Upper lobe of right lung (tissue), 1 donor: ENCODE results near the gene FIGN. TPM values are rescaled to one million over a fixed set of nuclear protein-coding genes. Genes with fewer than 3 reads are reported as not detected.

Source experiments
- ATAC-seq: fragments of 200-7000 bp; cut with Tn5 transposase; one replicate; pipeline ENCODE4 v1.9.1; 2020; ENCODE audit warnings: mild to moderate bottlenecking, moderate library complexity
- DNase-seq: peaks from one replicate; pipeline ENCODE4 v3.0.0-alpha.2; 2020
- H3K27ac ChIP-seq: fragments of 200-600 bp; one replicate; pipeline ENCODE4 v1.8.0; 2022
- H3K27me3 ChIP-seq: fragments of 200-600 bp; one replicate; pipeline ENCODE4 v1.8.0; 2022; ENCODE audit warnings: mild to moderate bottlenecking
- H3K36me3 ChIP-seq: fragments of 200-600 bp; one replicate; pipeline ENCODE4 v1.8.0; 2022
- H3K4me1 ChIP-seq: fragments of 200-600 bp; one replicate; pipeline ENCODE4 v1.8.0; 2022
- H3K4me3 ChIP-seq: fragments of 200-600 bp; one replicate; pipeline ENCODE4 v1.8.0; 2022; ENCODE audit warnings: mild to moderate bottlenecking
- H3K9me3 ChIP-seq: fragments of 200-600 bp; one replicate; pipeline ENCODE4 v1.8.0; 2022
- CTCF ChIP-seq: fragments of 200-600 bp; IDR thresholded peaks from one replicate; pipeline ENCODE4 v1.8.0; 2022; ENCODE audit warnings: antibody characterized with exemption
- intact Hi-C: fragments of 100-400 bp; cut with DNase I; formaldehyde crosslinking; loops from one replicate; pipeline ENCODE4 v1.11.0; 2022
- total RNA-seq: library from RNA; stranded (reverse); fragmentation: NEBNext Ultra II Directional; extraction: Animal tissue kit (Norgen Biotek cat#: 25700); gene quantifications from one replicate; pipeline ENCODE4 v1.2.1, GENCODE V29; 2021
- donor health status: DM: no; HTN: yes; CAD: no; lungs with severe emphysema.

FIGN gene
- total RNA-seq, 1 donor from 2014 or later, result 6.5 TPM

- H3K27me3 ChIP-seq, result no peaks in the 10 kb centered on the region
These were observed 163.0 kb downstream of the FIGN start for GRCh38 chr2:163572850-163573249.

GRCh38 chr2:163571423-163572102, 164.2 kb downstream of the FIGN start:
- Histone ChIP-seq H3K27me3 (no peaks in the 10 kb centered on the region), H3K4me3 (no peak overlapping the region), H3K4me1 (no peaks in the 10 kb centered on the region), H3K36me3 (no peaks in the 10 kb centered on the region), H3K27ac (no peak overlapping the region), H3K9me3 (no peaks in the 10 kb centered on the region)
- TF ChIP-seq CTCF, result no peak
- DNase-seq (no peak), ATAC-seq (peak; percentile 39)
- intact Hi-C loops, result no loop called here

More at GRCh38 chr2:163572850-163573249, 163.0 kb downstream of the FIGN start:
- DNase-seq, result no peak
- no peak overlapping the region for H3K27ac ChIP-seq
- no peak for TF ChIP-seq CTCF
- H3K9me3 ChIP-seq, result no peaks in the 10 kb centered on the region
- H3K4me3 ChIP-seq, result no peak overlapping the region
- intact Hi-C loops, result no loop called here
- no peak for ATAC-seq
- no peaks in the 10 kb centered on the region for H3K4me1 ChIP-seq
- no peaks in the 10 kb centered on the region for H3K36me3 ChIP-seq

GRCh38 chr2:163570391-163570790, 165.4 kb downstream of the FIGN start:
- Histone ChIP-seq H3K36me3 (no peaks in the 10 kb centered on the region), H3K4me3 (no peak overlapping the region), H3K4me1 (no peaks in the 10 kb centered on the region), H3K27ac (no peak overlapping the region), H3K9me3 (no peaks in the 10 kb centered on the region), H3K27me3 (no peaks in the 10 kb centered on the region)
- TF ChIP-seq CTCF, result no peak
- intact Hi-C loops, result no loop called here
- ATAC-seq, result no peak
- no peak for DNase-seq

GRCh38 chr2:163565192-163565591, 170.6 kb downstream of the FIGN start:
- H3K36me3 ChIP-seq, result no peaks in the 10 kb centered on the region
- intact Hi-C loops, result no loop called here
- DNase-seq (no peak), ATAC-seq (no peak)
- no peak overlapping the region for H3K4me3 ChIP-seq
- TF ChIP-seq CTCF, result no peak
- H3K27ac ChIP-seq, result no peak overlapping the region
- no peaks in the 10 kb centered on the region for H3K4me1 ChIP-seq
- H3K27me3 ChIP-seq, result no peaks in the 10 kb centered on the region
- H3K9me3 ChIP-seq, result no peaks in the 10 kb centered on the region

DNA sequence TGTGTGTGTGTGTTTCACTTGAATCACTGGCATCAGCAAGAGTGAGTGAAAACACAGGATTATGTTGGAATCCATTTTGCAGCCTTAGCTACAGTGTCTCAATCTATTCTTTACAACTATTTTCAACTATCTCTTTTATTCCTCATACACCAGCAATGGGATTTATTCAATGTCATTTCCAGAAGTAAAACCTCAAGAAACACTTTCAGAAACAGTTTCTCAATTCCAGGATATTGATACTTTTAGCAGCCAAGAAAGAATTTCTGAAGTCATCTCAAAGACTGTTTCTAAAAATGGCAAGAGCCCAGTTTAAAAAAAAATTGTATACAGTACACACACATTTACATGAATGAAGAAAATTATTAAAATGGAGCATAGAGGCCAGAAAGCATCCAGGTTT, 171.6 kb downstream of the FIGN start:
- H3K4me3 ChIP-seq, result no peak overlapping the region
- DNase-seq, result no peak
- intact Hi-C loops, result no loop called here
- H3K36me3 ChIP-seq, result no peaks in the 10 kb centered on the region
- H3K27me3 ChIP-seq, result no peaks in the 10 kb centered on the region
- TF ChIP-seq CTCF, result no peak
- no peak overlapping the region for H3K27ac ChIP-seq
- no peaks in the 10 kb centered on the region for H3K9me3 ChIP-seq
- H3K4me1 ChIP-seq, result no peaks in the 10 kb centered on the region
- no peak for ATAC-seq

DNA sequence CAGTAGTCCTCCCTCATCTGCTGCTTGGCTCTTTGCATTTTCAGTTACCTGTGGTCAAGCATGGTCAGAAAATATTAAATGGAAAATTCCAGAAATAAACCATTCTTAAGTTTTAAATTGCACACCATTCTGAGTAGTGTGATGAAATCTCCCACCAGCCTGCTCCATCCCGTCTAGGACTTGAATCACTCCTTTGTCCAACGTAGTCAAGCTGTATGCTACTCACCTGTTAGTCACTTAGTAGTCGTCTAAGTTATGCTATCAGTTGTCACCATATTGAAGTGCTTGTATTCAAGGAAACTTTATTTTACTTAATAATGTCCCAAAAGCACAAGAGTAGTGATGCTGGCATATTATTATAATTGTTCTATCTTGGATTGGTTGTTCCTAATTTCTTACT, 172.5 kb downstream of the FIGN start:
- DNase-seq (no peak), ATAC-seq (no peak)
- Histone ChIP-seq H3K9me3 (no peaks in the 10 kb centered on the region), H3K4me3 (no peak overlapping the region), H3K27ac (no peak overlapping the region), H3K27me3 (no peaks in the 10 kb centered on the region), H3K4me1 (no peaks in the 10 kb centered on the region), H3K36me3 (no peaks in the 10 kb centered on the region)
- intact Hi-C loops, result no loop called here
- no peak for TF ChIP-seq CTCF
